ENCODE data around the gene LMBRD2. TPM values are rescaled to one million over a fixed set of nuclear protein-coding genes. Genes with fewer than 3 reads are reported as not detected.

The LMBRD2 gene
- total RNA-seq, 3 donors from 2014 or later (not counting 1 experiment from before 2014, with no cell fraction given) = 6.9 to 9.8 (median 9.6) TPM

- no peaks in the 10 kb centered on the region for H3K27me3 ChIP-seq (ENCODE audit: control insufficient read depth, insufficient read depth, low read length)
- ATAC-seq (peak in 2 of 3 donors; percentile 49 to 54), DNase-seq (peak in 1 of 2 donors; percentile 23)
- no peak overlapping the region for H3K4me3 ChIP-seq (ENCODE audit: low read length)
- no peaks in the 10 kb centered on the region for H3K36me3 ChIP-seq (ENCODE audit: control insufficient read depth, insufficient read depth, low read length)
- no peak overlapping the region for H3K4me3 Mint-ChIP-seq
- peaks cover 2 to 4% of the 10 kb centered on the region in 2 donors for H3K9me3 Mint-ChIP-seq
- H3K9me3 ChIP-seq (ENCODE audit: control insufficient read depth, insufficient read depth, low read length) = no peaks in the 10 kb centered on the region
- H3K36me3 Mint-ChIP-seq = peaks cover 9% of the 10 kb centered on the region
- H3K27ac Mint-ChIP-seq = no peak overlapping the region
- H3K27ac ChIP-seq (ENCODE audit: low read length) = no peak overlapping the region
- no peaks in the 10 kb centered on the region for H3K4me1 Mint-ChIP-seq
- WGBS (ENCODE audit: insufficient coverage) = 77% methylated on average over 2 of the region's 2 CpGs
- no peaks in the 10 kb centered on the region for H3K4me1 ChIP-seq (ENCODE audit: control insufficient read depth, insufficient read depth, low read length)
- intact Hi-C loops (cut with micrococcal nuclease) = no loop called here
- no peak for TF ChIP-seq CTCF (IDR thresholded peaks at IDR 0.05)
- H3K27me3 Mint-ChIP-seq (ENCODE audit: low read depth in 2 of 2) = peaks cover 13 to 18% of the 10 kb centered on the region in 2 donors
Observed at GRCh38 chr5:36089989-36090388, 61.7 kb downstream of the LMBRD2 start.

DNA sequence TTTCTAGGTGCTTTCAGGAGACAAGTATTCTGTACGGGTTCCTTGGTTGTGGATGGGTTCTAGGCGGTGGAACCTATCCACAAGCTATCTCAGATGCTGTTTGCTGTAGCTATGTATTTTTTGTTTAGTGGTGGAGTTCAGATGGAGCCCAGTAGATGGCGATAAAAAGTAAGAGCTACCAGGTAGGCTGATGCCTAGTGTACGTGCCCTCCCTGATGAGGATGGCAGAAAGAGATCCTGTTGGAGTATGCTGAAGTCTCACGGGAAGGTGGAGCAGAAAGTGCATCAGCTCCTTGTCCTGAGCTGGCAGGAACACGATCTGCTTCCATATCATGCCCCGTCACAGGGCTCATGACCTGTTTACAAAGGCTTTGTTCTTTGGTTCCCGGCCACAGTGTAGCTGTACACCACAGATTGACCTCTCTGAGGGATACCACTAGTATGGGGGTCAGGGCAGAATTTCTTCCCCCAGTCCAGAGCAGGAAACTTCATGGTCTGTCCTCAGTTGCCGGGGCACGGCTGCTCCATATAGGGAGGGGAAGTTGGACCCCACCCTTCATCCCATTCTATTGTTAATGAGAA lies 72.4 kb downstream of the LMBRD2 start:
- H3K36me3 ChIP-seq (ENCODE audit: control insufficient read depth, insufficient read depth, low read length) = no peaks in the 10 kb centered on the region
- peaks cover 4% of the 10 kb centered on the region for H3K27me3 ChIP-seq (ENCODE audit: control insufficient read depth, insufficient read depth, low read length)
- Mint-ChIP-seq H3K36me3 (peaks cover 3% of the 10 kb centered on the region), H3K4me1 (no peaks in the 10 kb centered on the region), H3K9me3 (no peaks in the 10 kb centered on the region), H3K27me3 (ENCODE audit: low read depth in 2 of 2) (peaks cover 13 to 25% of the 10 kb centered on the region in 2 donors), H3K4me3 (no peak overlapping the region), H3K27ac (no peak overlapping the region)
- intact Hi-C loops (cut with micrococcal nuclease) = loop anchor here (1.0 kb wide), 1 partner anchor 428 kb away; no protein-coding TSS in a partner anchor
- H3K9me3 ChIP-seq (ENCODE audit: control insufficient read depth, insufficient read depth, low read length) = no peaks in the 10 kb centered on the region
- H3K4me3 ChIP-seq (ENCODE audit: low read length) = no peak overlapping the region
- ATAC-seq (peak; percentile 75 to 84 (median 79)), DNase-seq (peak in 1 of 2 donors; percentile 61)
- WGBS (ENCODE audit: insufficient coverage) = 26% methylated on average over 8 of the region's 10 CpGs
- no peak overlapping the region for H3K27ac ChIP-seq (ENCODE audit: low read length)
- TF ChIP-seq CTCF (IDR thresholded peaks at IDR 0.05) = peak; percentile 54
- no peaks in the 10 kb centered on the region for H3K4me1 ChIP-seq (ENCODE audit: control insufficient read depth, insufficient read depth, low read length)

DNA sequence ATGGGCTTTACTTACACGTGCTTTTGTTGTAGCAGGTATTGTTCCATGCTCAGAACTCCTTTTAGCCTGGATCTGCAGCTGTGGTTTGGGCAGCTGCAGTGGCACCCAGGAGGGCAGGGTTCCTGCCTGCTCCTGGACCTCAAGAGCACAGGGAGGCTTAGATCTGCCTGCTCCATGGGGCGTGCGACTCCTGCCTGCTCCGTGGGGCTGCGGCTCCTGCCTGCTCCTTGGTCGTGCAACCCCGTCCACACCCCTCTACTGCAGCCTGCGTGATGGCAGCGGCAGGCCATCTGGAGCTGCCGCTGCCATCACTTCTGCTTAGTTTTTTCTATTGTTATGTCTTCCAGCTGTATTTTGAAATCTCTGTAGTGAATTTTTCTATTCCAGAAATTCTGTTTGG lies 73.3 kb downstream of the LMBRD2 start:
- TF ChIP-seq CTCF (IDR thresholded peaks at IDR 0.05) = no peak
- peaks cover 4% of the 10 kb centered on the region for H3K27me3 ChIP-seq (ENCODE audit: control insufficient read depth, insufficient read depth, low read length)
- no peaks in the 10 kb centered on the region for H3K36me3 ChIP-seq (ENCODE audit: control insufficient read depth, insufficient read depth, low read length)
- no peak overlapping the region for H3K27ac ChIP-seq (ENCODE audit: low read length)
- H3K4me3 Mint-ChIP-seq = no peak overlapping the region
- no peak overlapping the region for H3K27ac Mint-ChIP-seq
- H3K4me3 ChIP-seq (ENCODE audit: low read length) = no peak overlapping the region
- intact Hi-C loops (cut with micrococcal nuclease) = no loop called here
- WGBS (ENCODE audit: insufficient coverage) = 79% methylated on average over 9 of the region's 10 CpGs
- H3K36me3 Mint-ChIP-seq = no peaks in the 10 kb centered on the region
- ATAC-seq = no peak
- H3K9me3 Mint-ChIP-seq = no peaks in the 10 kb centered on the region
- DNase-seq = no peak
- H3K9me3 ChIP-seq (ENCODE audit: control insufficient read depth, insufficient read depth, low read length) = no peaks in the 10 kb centered on the region
- no peaks in the 10 kb centered on the region for H3K4me1 ChIP-seq (ENCODE audit: control insufficient read depth, insufficient read depth, low read length)
- no peaks in the 10 kb centered on the region for H3K4me1 Mint-ChIP-seq
- H3K27me3 Mint-ChIP-seq (ENCODE audit: low read depth in 2 of 2) = peaks cover 8 to 17% of the 10 kb centered on the region in 2 donors
